Kidney epithelial cell (primary cell): ENCODE measurements around the gene KIF24. TPM values are rescaled to one million over a fixed set of nuclear protein-coding genes. Genes with fewer than 3 reads are reported as not detected.

Experiments used
- DNase-seq: peaks from one replicate; pipeline ENCODE4 v3.0.0-alpha.2; 2010; ENCODE audit warnings: low read depth
- H3K27me3 ChIP-seq: 2 replicates; pipeline ENCODE4 v1.6.0; 2011; ENCODE audit warnings: low read length; ENCODE audit not compliant: control insufficient read depth, insufficient read depth
- H3K36me3 ChIP-seq: 2 replicates; pipeline ENCODE4 v1.5.1; 2011; ENCODE audit warnings: low read length; ENCODE audit not compliant: control insufficient read depth, insufficient read depth
- H3K4me3 ChIP-seq: 2 replicates; pipeline ENCODE4 v1.5.1; 2011; ENCODE audit warnings: low read depth, mild to moderate bottlenecking, control low read depth, low read length
- total RNA-seq: library from RNA; depleted of rRNA; stranded (reverse); fragments of >200 nt; gene quantifications from 2 replicates; pipeline ENCODE4 v1.2.3, GENCODE V29; 2015
- TF ChIP-seq, protein P1 (sequence below): IDR thresholded peaks from 2 replicates; pipeline ENCODE4 v1.5.1; 2011; ENCODE audit warnings: mild to moderate bottlenecking, moderate library complexity, low read length, control low read depth, inconsistent platforms; ENCODE audit not compliant: insufficient read depth, poor library complexity, severe bottlenecking

KIF24 gene
- 1.0 and 1.2 TPM in 2 replicates for total RNA-seq

GRCh38 chr9:34328987-34329832 is at the start of gene KIF24, which contains the start of gene NUDT2:
Gene KIF24 (minus strand): TSS chr9:34329268. CDS start chr9:34311346, 17,922 bp downstream.
Gene NUDT2 (plus strand): TSS chr9:34329569. CDS start chr9:34339040, 9,471 bp downstream.
- peak; percentile 100 for DNase-seq
- no peaks in the 10 kb centered on the region for H3K36me3 ChIP-seq
- H3K27me3 ChIP-seq = no peaks in the 10 kb centered on the region
- peak within 1 kb of the TSS; percentile 88 for H3K4me3 ChIP-seq
- TF ChIP-seq, protein P1, sequence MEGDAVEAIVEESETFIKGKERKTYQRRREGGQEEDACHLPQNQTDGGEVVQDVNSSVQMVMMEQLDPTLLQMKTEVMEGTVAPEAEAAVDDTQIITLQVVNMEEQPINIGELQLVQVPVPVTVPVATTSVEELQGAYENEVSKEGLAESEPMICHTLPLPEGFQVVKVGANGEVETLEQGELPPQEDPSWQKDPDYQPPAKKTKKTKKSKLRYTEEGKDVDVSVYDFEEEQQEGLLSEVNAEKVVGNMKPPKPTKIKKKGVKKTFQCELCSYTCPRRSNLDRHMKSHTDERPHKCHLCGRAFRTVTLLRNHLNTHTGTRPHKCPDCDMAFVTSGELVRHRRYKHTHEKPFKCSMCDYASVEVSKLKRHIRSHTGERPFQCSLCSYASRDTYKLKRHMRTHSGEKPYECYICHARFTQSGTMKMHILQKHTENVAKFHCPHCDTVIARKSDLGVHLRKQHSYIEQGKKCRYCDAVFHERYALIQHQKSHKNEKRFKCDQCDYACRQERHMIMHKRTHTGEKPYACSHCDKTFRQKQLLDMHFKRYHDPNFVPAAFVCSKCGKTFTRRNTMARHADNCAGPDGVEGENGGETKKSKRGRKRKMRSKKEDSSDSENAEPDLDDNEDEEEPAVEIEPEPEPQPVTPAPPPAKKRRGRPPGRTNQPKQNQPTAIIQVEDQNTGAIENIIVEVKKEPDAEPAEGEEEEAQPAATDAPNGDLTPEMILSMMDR = no peak

- no peak for DNase-seq
- TF ChIP-seq, protein P1 = no peak
These were observed 49.5 kb upstream of the KIF24 start for GRCh38 chr9:34378376-34379060.

DNA sequence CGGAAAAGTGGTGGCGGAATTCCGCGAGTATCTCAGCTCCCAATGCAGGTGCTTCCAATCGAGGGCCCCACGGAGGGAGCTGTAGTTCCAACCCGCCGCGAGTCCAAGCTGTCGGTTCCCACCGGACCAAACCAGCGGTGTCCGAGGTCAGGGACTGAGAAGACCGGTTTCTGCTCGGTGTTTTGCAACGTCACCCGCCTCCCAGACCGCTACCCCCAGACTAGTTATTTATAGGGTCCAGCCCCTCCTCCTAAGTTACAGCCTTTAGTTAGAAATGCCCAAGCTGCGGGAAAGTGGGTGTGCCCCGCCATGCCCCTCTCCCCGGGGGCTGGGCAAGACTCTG is 48.3 kb upstream of the KIF24 start:
- no peak for DNase-seq
- TF ChIP-seq, protein P1 = no peak
- H3K27me3 ChIP-seq = peaks cover 17% of the 10 kb centered on the region
- peak overlapping the region; percentile 60 for H3K4me3 ChIP-seq
- no peaks in the 10 kb centered on the region for H3K36me3 ChIP-seq

More at GRCh38 chr9:34378376-34379060, 49.5 kb upstream of the KIF24 start:
- Histone ChIP-seq H3K27me3 (peaks cover 12% of the 10 kb centered on the region), H3K36me3 (no peaks in the 10 kb centered on the region), H3K4me3 (no peak overlapping the region)

DNA sequence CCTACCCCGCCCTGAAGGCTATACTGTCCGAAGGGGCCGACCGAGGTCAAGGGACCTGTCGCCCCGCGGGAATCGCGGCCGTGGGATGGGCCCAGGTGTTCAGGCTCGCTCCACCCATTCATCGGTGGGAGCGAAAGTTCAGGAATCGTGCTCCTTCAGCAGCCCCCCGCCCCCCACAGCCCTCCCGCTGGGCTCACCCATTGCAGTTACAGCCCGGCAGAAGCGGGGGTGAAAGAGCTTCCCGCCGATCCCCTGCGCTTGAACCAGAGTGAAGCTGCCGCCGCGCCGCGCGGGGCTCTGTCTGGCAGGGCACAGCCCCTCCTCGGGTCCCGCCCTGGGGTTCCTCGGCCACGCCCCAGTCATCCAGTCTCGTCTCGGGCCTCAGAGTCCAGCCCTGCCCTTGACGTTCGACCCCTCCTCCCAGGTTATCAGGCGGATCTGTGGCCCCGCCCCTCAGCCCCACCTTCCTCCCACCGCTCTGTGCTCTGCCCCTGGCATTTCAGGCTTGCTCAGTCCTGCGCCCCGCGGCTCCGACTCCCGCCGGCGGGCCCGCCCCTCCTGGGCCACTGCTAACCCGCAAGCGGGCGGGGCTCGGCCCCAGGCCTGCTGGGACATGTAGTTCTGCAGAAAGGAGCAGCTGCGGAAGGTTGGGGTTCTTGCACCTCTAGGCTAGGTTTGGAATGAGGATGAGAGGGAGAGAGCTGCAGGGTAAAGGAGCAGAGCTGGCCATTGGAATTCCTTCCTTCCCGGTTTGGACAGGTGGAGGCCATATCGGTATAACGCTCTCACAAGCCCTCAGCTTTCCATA is 47.7 kb upstream of the KIF24 start, which contains the start of gene MYORG:
Gene MYORG, minus strand, starts transcription at position 303 of the 808 bp plus-strand sequence. CDS start 3,955 bp downstream, outside the sequence.
- H3K4me3 ChIP-seq = peak within 1 kb of the TSS; percentile 60
- peak; percentile 72 for DNase-seq

More for the DNA sequence above, 47.7 kb upstream of the KIF24 start, which contains the start of gene MYORG:
- peaks cover 22% of the 10 kb centered on the region for H3K27me3 ChIP-seq
- TF ChIP-seq, protein P1 = no peak
- no peaks in the 10 kb centered on the region for H3K36me3 ChIP-seq
